Sigmoid colon (tissue), 7 donors: Measurements from ENCODE around the gene ZDHHC12. TPM values are rescaled to one million over a fixed set of nuclear protein-coding genes. Genes with fewer than 3 reads are reported as not detected.
A peak's percentile ranks its signal among the peaks of the same experiment; 100 is the strongest.

ENCODE experiments used
- DNase-seq: peaks from one replicate; pipeline ENCODE4 v3.0.0-alpha.2; 2019
- H3K27ac ChIP-seq, 4 donors: fragments of 200-600 bp; sonication (generic); one replicate each; pipeline ENCODE4 v1.5.1; 2016 to 2019; ENCODE audit warnings: mild to moderate bottlenecking in 1 of 4
- H3K27me3 ChIP-seq, 3 donors: fragments of 200-600 bp; sonication (generic); one replicate each; pipeline ENCODE4 v1.5.1; 2019; ENCODE audit warnings: mild to moderate bottlenecking in 1 of 3
- H3K36me3 ChIP-seq, 4 donors: fragments of 200-600 bp; sonication (generic); one replicate each; pipeline ENCODE4 v1.5.1; 2016 to 2019
- H3K4me1 ChIP-seq, 4 donors: fragments of 200-600 bp; sonication (generic); one replicate each; pipeline ENCODE4 v1.5.1; 2017 to 2019
- H3K4me3 ChIP-seq, 4 donors: fragments of 200-600 bp; sonication (generic); one replicate each; pipeline ENCODE4 v1.5.1; 2017 to 2019; ENCODE audit warnings: mild to moderate bottlenecking in 2 of 4, moderate library complexity in 1 of 4
- H3K9me3 ChIP-seq, 4 donors: fragments of 200-600 bp in 3 of 4; sonication (generic) in 3 of 4; one replicate each; pipeline versions ENCODE4 v1.5.1 to v1.6.1; 2013 to 2019
- EP300 ChIP-seq, 4 donors: sonication (generic); formaldehyde crosslinking; IDR thresholded peaks; one replicate each; pipeline ENCODE4 v1.6.1; 2017; ENCODE audit warnings: antibody characterized with exemption in 4 of 4
- POLR2A ChIP-seq, 2 donors: fragments of 450-650 bp; IDR thresholded peaks; one replicate each; pipeline ENCODE4 v1.6.1; 2016; ENCODE audit warnings: antibody characterized with exemption in 2 of 2, mild to moderate bottlenecking in 2 of 2, moderate library complexity in 2 of 2
- POLR2AphosphoS5 ChIP-seq, 4 donors: sonication (generic); formaldehyde crosslinking; IDR thresholded peaks; one replicate each; pipeline ENCODE4 v1.6.1; 2017; ENCODE audit warnings: antibody characterized with exemption in 4 of 4
- WGBS, 2 donors: extraction: QIAGEN DNeasy Blood & Tissue Kit; methylation state at CpG; one replicate each; pipeline ENCODE4 v1.1.7; 2013; 5-methylcytosine and 5-hydroxymethylcytosine counted together
- intact Hi-C: fragments of 100-400 bp; cut with DNase I; formaldehyde crosslinking; loops from one replicate; pipeline ENCODE4 v1.15.1; 2023
- polyA plus RNA-seq, 3 donors: library from polyadenylated mRNA; stranded (reverse); fragments of 200-250 nt; gene quantifications; one replicate each; pipeline ENCODE4 v1.2.3, GENCODE V29; 2013
- total RNA-seq, 4 donors: library from RNA; depleted of rRNA; stranded (reverse); fragments of >200 nt; gene quantifications; one replicate each; pipeline ENCODE4 v1.1.0, GENCODE V29; 2016
- TF ChIP-seq, protein P1 (sequence below), 4 experiments: fragments of 450-650 bp in 3 of 4; fragments of 200-600 bp in 1 of 4; IDR thresholded peaks; one replicate each; pipeline ENCODE4 v1.5.1; 2016 to 2019; ENCODE audit warnings: antibody characterized with exemption in 4 of 4, mild to moderate bottlenecking in 3 of 4, moderate library complexity in 2 of 4
- donor health status: healthy with polysubstance abuse.
- donor health status: Bipolar disorder and iron deficiency.
- donor health status: healthy.

The ZDHHC12 gene
- total and polyA plus RNA-seq, 7 donors, result 13.3 to 123 (median 46.2) TPM

DNA sequence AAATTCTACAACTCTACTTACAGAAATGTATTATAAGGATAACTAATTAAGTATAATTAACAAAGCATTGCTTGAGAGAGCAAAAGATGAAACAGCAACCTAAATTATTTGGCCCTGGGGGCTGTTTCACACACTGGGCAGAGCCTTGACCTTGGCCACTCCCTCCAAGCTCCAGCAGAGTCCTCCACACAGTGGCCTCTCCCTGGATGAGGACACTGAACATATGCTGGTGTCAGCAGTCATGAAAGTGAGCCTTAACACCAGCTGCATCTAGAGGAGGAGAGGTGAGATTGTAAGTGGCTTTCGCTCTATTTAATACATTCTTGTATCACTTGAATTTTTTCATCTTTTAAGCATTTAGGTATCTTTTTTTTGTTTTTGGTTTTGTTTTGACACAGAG lies 23.3 kb upstream of the ZDHHC12 start:
- WGBS, 2 donors, result 98 to 100% methylated on average over 1 of the region's 1 CpG
- no peak for DNase-seq
- Histone ChIP-seq H3K27ac (no peak overlapping the region), H3K36me3 (peaks cover 0 to 52% (median 21%) of the 10 kb centered on the region in 4 donors), H3K4me3 (no peak overlapping the region), H3K4me1 (no peaks in the 10 kb centered on the region), H3K9me3 (no peaks in the 10 kb centered on the region), H3K27me3 (no peaks in the 10 kb centered on the region)
- TF ChIP-seq, protein P1, sequence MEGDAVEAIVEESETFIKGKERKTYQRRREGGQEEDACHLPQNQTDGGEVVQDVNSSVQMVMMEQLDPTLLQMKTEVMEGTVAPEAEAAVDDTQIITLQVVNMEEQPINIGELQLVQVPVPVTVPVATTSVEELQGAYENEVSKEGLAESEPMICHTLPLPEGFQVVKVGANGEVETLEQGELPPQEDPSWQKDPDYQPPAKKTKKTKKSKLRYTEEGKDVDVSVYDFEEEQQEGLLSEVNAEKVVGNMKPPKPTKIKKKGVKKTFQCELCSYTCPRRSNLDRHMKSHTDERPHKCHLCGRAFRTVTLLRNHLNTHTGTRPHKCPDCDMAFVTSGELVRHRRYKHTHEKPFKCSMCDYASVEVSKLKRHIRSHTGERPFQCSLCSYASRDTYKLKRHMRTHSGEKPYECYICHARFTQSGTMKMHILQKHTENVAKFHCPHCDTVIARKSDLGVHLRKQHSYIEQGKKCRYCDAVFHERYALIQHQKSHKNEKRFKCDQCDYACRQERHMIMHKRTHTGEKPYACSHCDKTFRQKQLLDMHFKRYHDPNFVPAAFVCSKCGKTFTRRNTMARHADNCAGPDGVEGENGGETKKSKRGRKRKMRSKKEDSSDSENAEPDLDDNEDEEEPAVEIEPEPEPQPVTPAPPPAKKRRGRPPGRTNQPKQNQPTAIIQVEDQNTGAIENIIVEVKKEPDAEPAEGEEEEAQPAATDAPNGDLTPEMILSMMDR (IDR thresholded peaks at IDR 0.05), result no peak
- TF ChIP-seq POLR2AphosphoS5 (IDR thresholded peaks at IDR 0.05) (no peak), POLR2A (IDR thresholded peaks at IDR 0.05) (no peak), EP300 (IDR thresholded peaks at IDR 0.05) (no peak)
- intact Hi-C loops, result no loop called here

DNA sequence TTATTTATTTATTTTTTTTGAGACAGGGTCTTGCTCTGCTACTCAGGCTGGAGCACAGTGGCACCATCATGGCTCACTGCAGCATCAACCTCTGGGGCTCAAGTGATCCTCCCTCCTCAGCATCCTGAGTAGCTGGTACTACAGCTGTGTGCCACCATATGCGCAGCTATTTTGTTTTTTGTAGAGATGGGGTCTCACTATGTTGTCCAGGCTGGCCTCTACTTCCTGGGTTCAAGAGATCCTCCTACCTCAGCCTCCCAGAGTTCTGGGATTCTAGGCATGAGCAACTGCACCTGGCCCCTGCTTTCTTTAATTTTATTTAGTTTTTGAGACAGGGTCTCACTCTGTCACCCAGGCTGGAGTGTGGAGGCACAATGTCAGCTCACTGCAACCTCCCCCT lies 19.5 kb upstream of the ZDHHC12 start:
- Histone ChIP-seq H3K27me3 (no peaks in the 10 kb centered on the region), H3K4me1 (no peaks in the 10 kb centered on the region), H3K4me3 (no peak overlapping the region), H3K27ac (no peak overlapping the region), H3K9me3 (no peaks in the 10 kb centered on the region), H3K36me3 (peaks cover 10 to 64% (median 26%) of the 10 kb centered on the region in 4 donors)
- intact Hi-C loops, result no loop called here
- WGBS, 2 donors, result 98 to 100% methylated on average over 1 of the region's 1 CpG
- TF ChIP-seq POLR2A (IDR thresholded peaks at IDR 0.05) (no peak), EP300 (IDR thresholded peaks at IDR 0.05) (no peak), POLR2AphosphoS5 (IDR thresholded peaks at IDR 0.05) (no peak)
- TF ChIP-seq, protein P1 (IDR thresholded peaks at IDR 0.05), result no peak
- no peak for DNase-seq

DNA sequence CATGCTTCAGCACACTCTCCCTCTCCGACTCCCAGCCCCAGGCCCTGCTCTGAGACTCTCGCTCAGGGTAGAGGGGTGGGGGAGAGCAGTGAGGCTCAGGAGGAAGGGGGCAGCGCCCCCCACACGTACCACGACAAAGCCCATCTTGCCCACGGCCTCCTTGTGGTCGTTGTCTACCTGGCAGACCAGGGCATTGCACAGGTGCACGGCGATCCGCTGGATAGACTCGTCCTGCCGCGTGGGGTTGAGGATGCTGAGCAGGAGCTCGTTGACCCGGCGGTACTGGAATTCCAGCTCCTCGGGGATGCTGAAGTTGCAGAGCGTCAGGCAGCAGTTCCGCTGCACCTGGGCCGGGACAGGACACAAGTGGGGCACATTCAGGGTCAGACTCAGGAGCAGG lies 18.5 kb upstream of the ZDHHC12 start:
- H3K27me3 ChIP-seq, result no peaks in the 10 kb centered on the region
- no peaks in the 10 kb centered on the region for H3K9me3 ChIP-seq
- H3K27ac ChIP-seq, result no peak overlapping the region
- H3K36me3 ChIP-seq, result peaks cover 10 to 62% (median 26%) of the 10 kb centered on the region in 4 donors
- TF ChIP-seq POLR2A (IDR thresholded peaks at IDR 0.05), result no peak
- no peak for TF ChIP-seq POLR2AphosphoS5 (IDR thresholded peaks at IDR 0.05)
- TF ChIP-seq EP300 (IDR thresholded peaks at IDR 0.05), result no peak
- TF ChIP-seq, protein P1 (IDR thresholded peaks at IDR 0.05), result no peak
- WGBS, 2 donors, result 88 to 89% methylated on average over 20 of the region's 20 CpGs
- no peak for DNase-seq
- intact Hi-C loops, result no loop called here
- no peaks in the 10 kb centered on the region for H3K4me1 ChIP-seq
- no peak overlapping the region for H3K4me3 ChIP-seq

DNA sequence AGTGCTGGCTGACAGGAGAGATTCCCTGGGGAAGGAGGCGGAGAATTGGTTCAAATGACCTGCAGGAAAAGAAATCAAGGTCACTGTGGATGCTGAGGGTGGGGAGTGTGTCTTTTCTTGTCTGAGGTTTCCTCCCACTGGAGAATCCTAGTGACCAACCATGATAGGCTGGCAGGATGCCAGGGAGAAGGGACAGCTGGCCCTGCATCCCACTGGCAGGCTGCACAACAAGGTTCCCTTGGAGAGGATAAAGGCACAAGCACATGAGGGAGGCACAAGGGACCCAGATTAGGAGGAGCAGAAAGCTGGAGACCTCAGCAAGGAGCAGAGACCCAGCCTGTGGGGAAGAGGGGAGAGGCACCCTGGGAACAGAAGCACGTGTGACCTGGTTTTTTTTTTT lies 11.4 kb upstream of the ZDHHC12 start:
- no peak overlapping the region for H3K4me3 ChIP-seq
- H3K4me1 ChIP-seq, result no peaks in the 10 kb centered on the region
- no peaks in the 10 kb centered on the region for H3K27me3 ChIP-seq
- intact Hi-C loops, result no loop called here
- H3K36me3 ChIP-seq, result peaks cover 15 to 78% (median 29%) of the 10 kb centered on the region in 4 donors
- TF ChIP-seq POLR2AphosphoS5 (IDR thresholded peaks at IDR 0.05) (no peak), POLR2A (IDR thresholded peaks at IDR 0.05) (no peak), EP300 (IDR thresholded peaks at IDR 0.05) (no peak)
- TF ChIP-seq, protein P1 (IDR thresholded peaks at IDR 0.05), result no peak
- 71 to 92% methylated on average over 2 of the region's 2 CpGs for WGBS, 2 donors
- DNase-seq, result no peak
- no peak overlapping the region for H3K27ac ChIP-seq
- no peaks in the 10 kb centered on the region for H3K9me3 ChIP-seq

DNA sequence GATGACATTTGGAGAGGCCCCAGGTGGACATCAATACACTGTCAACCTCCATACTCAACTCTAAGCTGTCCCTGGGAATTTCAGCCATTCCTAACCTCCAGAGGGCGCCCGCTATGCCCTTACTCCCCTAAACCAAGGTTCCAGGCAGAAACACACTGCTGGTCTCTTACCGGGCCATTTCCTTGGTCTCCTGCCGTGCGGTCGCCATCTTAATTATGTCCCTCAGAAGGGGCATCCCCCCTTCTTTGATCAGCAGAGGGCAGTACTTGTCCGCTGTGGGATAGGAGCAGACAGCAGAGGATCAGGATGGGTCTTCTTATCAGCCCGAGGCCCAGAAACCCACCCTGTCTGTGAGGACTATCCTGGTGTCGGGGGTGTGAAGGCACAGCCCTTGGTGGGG lies 9.3 kb upstream of the ZDHHC12 start:
- TF ChIP-seq POLR2AphosphoS5 (IDR thresholded peaks at IDR 0.05) (peak in 1 of 4 donors; percentile 14), POLR2A (IDR thresholded peaks at IDR 0.05) (no peak), EP300 (IDR thresholded peaks at IDR 0.05) (no peak)
- TF ChIP-seq, protein P1 (IDR thresholded peaks at IDR 0.05), result peak; percentile 26 to 60 (median 45)
- DNase-seq, result peak; percentile 75
- WGBS, 2 donors, result 26 to 44% methylated on average over 9 of the region's 9 CpGs
- no peak overlapping the region for H3K4me3 ChIP-seq
- intact Hi-C loops, result no loop called here
- no peaks in the 10 kb centered on the region for H3K9me3 ChIP-seq
- H3K4me1 ChIP-seq, result no peaks in the 10 kb centered on the region
- H3K27me3 ChIP-seq, result no peaks in the 10 kb centered on the region
- H3K36me3 ChIP-seq, result peaks cover 5 to 61% (median 17%) of the 10 kb centered on the region in 4 donors
- peak overlapping the region in 3 of 4 donors; percentile 33 to 62 (median 48) for H3K27ac ChIP-seq
